Kidney (tissue), 14 donors: ENCODE results near the gene CLDN14. TPM values are rescaled to one million over a fixed set of nuclear protein-coding genes. Genes with fewer than 3 reads are reported as not detected.
A peak's percentile ranks its signal among the peaks of the same experiment; 100 is the strongest.

Source experiments
- DNase-seq, 5 donors: peaks; one replicate each; pipeline ENCODE4 v3.0.0-alpha.2; 2013 to 2020
- FAIRE-seq: peaks from 2 replicates; lab custom pipeline; 2012; peaks lifted over from hg19 to GRCh38; lab: Jason Lieb, UNC
- H3K27ac ChIP-seq, 2 donors: one replicate each; pipeline ENCODE4 v1.7.0; 2013; ENCODE audit warnings: low read depth in 2 of 2, low read length in 2 of 2, inconsistent platforms in 1 of 2
- H3K27me3 ChIP-seq: one replicate; pipeline ENCODE4 v1.7.1; 2013; ENCODE audit warnings: low read length, inconsistent platforms; ENCODE audit not compliant: control insufficient read depth, insufficient read depth
- H3K36me3 ChIP-seq, 3 donors: one replicate each; pipeline versions ENCODE4 v1.7.0 to v1.7.1; 2013; ENCODE audit warnings: low read length in 3 of 3, control low read depth in 1 of 3, inconsistent platforms in 1 of 3; ENCODE audit not compliant: insufficient read depth in 3 of 3, control insufficient read depth in 2 of 3
- H3K4me1 ChIP-seq, 3 donors: one replicate each; pipeline versions ENCODE4 v1.7.0 to v1.7.1; 2013; ENCODE audit warnings: low read length in 3 of 3, inconsistent platforms in 1 of 3, low read depth in 1 of 3; ENCODE audit not compliant: control insufficient read depth in 2 of 3, insufficient read depth in 2 of 3
- H3K4me3 ChIP-seq, 3 donors: one replicate each; pipeline versions ENCODE4 v1.7.0 to v1.8.1; 2013; ENCODE audit warnings: low read length in 3 of 3, control low read depth in 1 of 3, inconsistent platforms in 1 of 3
- H3K9ac ChIP-seq, 3 donors: one replicate each; pipeline versions ENCODE4 v1.7.0 to v1.7.1; 2013; ENCODE audit warnings: low read length in 3 of 3, control low read depth in 1 of 3, inconsistent platforms in 1 of 3
- H3K9me3 ChIP-seq, 3 donors: one replicate each; pipeline versions ENCODE4 v1.7.0 to v1.7.1; 2013; ENCODE audit warnings: low read length in 3 of 3, control low read depth in 1 of 3, inconsistent platforms in 1 of 3; ENCODE audit not compliant: control insufficient read depth in 2 of 3, insufficient read depth in 1 of 3
- CTCF ChIP-seq: IDR thresholded peaks from 3 replicates; pipeline ENCODE4 v1.5.1; 2012; ENCODE audit warnings: mild to moderate bottlenecking, moderate library complexity, borderline replicate concordance; ENCODE audit not compliant: insufficient read depth; ENCODE audit errors: extremely low read depth
- intact Hi-C: fragments of 100-400 bp; cut with DNase I; formaldehyde crosslinking; loops from one replicate; pipeline ENCODE4 v1.11.1; 2022
- polyA plus RNA-seq: library from polyadenylated mRNA; stranded (reverse); fragments of 350-450 nt; fragmentation: Illumina TruSeq; extraction: RNeasy Lipid Tissue Mini Kit (QIAGEN cat#74804); gene quantifications from one replicate; pipeline ENCODE4 v1.2.3, GENCODE V29; 2014; ENCODE audit warnings: low read depth, low replicate concordance; ENCODE audit not compliant: insufficient read depth
- total RNA-seq: library from RNA; stranded (reverse); fragmentation: NEBNext Ultra II Directional; extraction: Animal tissue kit (Norgen Biotek cat#: 25700); gene quantifications from one replicate; pipeline ENCODE4 v1.2.1, GENCODE V29; 2021
- donor health status: control.
- donor health status: control.
- donor health status: control.
- donor health status: control.
- donor health status: control.
- donor health status: DM: yes; HTN: yes; CAD: no.
- donor health status: Normal renal cell carcinoma (clear cell type).

Gene CLDN14
- total and polyA plus RNA-seq, 2 donors from 2014 or later, result 8.7 to 10.0 TPM

GRCh38 chr21:36513430-36513829 lies 33.5 kb upstream of the CLDN14 start:
- H3K4me3 ChIP-seq, result no peak overlapping the region
- no peak overlapping the region for H3K27ac ChIP-seq
- peaks cover 5 to 19% (median 6%) of the 10 kb centered on the region in 3 donors for H3K4me1 ChIP-seq
- intact Hi-C loops, result no loop called here
- H3K36me3 ChIP-seq, result no peaks in the 10 kb centered on the region
- H3K9ac ChIP-seq, result no peak overlapping the region
- no peak for TF ChIP-seq CTCF
- no peaks in the 10 kb centered on the region for H3K27me3 ChIP-seq
- H3K9me3 ChIP-seq, result no peaks in the 10 kb centered on the region
- no peak for FAIRE-seq
- no peak for DNase-seq

- H3K9me3 ChIP-seq, result no peaks in the 10 kb centered on the region
- intact Hi-C loops, result no loop called here
- H3K27me3 ChIP-seq, result no peaks in the 10 kb centered on the region
- H3K4me1 ChIP-seq, result peaks cover 5 to 19% (median 6%) of the 10 kb centered on the region in 3 donors
- no peak for TF ChIP-seq CTCF
- H3K36me3 ChIP-seq, result no peaks in the 10 kb centered on the region
- no peak overlapping the region for H3K4me3 ChIP-seq
- H3K27ac ChIP-seq, result no peak overlapping the region
- no peak overlapping the region for H3K9ac ChIP-seq
- FAIRE-seq, result no peak
- DNase-seq, result no peak
Measured at GRCh38 chr21:36512971-36513370, 33.0 kb upstream of the CLDN14 start.

GRCh38 chr21:36511484-36512220 lies 31.7 kb upstream of the CLDN14 start:
- FAIRE-seq, result no peak
- Histone ChIP-seq H3K9me3 (no peaks in the 10 kb centered on the region), H3K27ac (peak overlapping the region; percentile 13 to 37), H3K9ac (no peak overlapping the region), H3K4me1 (peaks cover 5 to 19% (median 6%) of the 10 kb centered on the region in 3 donors), H3K4me3 (no peak overlapping the region), H3K36me3 (no peaks in the 10 kb centered on the region), H3K27me3 (no peaks in the 10 kb centered on the region)
- peak in 1 of 5 donors; percentile 42 for DNase-seq
- intact Hi-C loops, result no loop called here
- TF ChIP-seq CTCF, result no peak
